GM19455 (cell line): ENCODE measurements around the gene PAFAH1B1.
"Not testable (repeated sequence)": the region's sequence is repeated elsewhere in the genome, so short reads cannot be mapped to it uniquely, and the experiment has no call there.

Experiments used
- ATAC-seq: cut with Tn5 transposase; IDR thresholded peaks from one replicate; pipeline ENCODE4 v1.9.1; 2021; ENCODE audit not compliant: unreplicated experiment

PAFAH1B1 gene

GRCh38 chr17:2688351-2689342 is 95.2 kb downstream of the PAFAH1B1 start:
- no peak for ATAC-seq

GRCh38 chr17:2689411-2690164 is 96.1 kb downstream of the PAFAH1B1 start:
- no peak for ATAC-seq

DNA sequence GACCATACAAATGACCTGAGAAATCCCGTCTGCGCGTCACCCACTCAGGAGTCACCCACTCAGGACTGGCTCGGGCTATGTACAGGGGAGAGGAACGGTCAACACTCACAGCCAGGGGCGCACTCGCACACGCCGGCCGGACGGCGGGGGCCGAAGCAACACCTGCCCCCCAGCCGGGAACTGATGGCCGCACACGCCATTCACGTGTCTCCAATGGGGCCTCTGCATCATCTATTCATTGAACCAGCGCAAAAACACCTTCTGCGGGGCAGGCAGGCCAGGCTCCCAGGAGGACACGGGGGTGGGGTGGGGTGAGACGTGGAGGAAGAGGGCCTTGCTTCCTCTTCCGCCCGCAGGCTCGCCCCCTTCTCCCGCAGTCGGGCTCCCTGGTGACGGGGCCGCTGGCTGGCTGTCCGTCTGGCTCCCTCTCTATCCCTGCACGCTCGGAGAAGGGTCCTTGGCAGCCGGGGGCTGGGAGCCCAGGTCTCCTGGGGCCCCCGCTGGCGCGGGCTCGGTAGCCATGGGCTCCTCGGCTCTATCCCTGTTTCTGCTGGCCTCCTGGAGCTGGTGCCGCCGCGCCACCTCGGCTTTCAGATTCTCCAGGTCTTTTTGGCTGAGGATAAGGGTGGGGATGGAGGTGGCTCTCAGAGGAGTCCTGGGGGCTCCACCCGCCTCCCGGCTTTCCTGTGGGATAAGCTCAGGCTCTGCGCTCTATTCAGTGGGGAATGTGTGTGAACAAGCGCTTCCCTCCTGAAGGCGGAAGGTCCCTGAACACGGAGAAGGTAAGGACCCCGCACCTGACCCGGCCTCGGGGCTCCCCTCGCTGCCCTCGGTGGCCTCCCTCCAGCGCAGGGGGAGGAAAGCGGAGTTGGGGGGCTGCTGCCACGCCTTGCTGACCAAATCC is 97.0 kb downstream of the PAFAH1B1 start:
- no peak for ATAC-seq

- ATAC-seq = no peak
Measured at GRCh38 chr17:2691069-2691871, 97.8 kb downstream of the PAFAH1B1 start.

GRCh38 chr17:2691965-2692780 is 98.7 kb downstream of the PAFAH1B1 start:
- ATAC-seq = no peak

- no peak for ATAC-seq
Measured at GRCh38 chr17:2692781-2693135, 99.3 kb downstream of the PAFAH1B1 start.

GRCh38 chr17:2693561-2694380 is 100.3 kb downstream of the PAFAH1B1 start:
- no peak for ATAC-seq

GRCh38 chr17:2694381-2695242 is 101.2 kb downstream of the PAFAH1B1 start:
- ATAC-seq = no peak

DNA sequence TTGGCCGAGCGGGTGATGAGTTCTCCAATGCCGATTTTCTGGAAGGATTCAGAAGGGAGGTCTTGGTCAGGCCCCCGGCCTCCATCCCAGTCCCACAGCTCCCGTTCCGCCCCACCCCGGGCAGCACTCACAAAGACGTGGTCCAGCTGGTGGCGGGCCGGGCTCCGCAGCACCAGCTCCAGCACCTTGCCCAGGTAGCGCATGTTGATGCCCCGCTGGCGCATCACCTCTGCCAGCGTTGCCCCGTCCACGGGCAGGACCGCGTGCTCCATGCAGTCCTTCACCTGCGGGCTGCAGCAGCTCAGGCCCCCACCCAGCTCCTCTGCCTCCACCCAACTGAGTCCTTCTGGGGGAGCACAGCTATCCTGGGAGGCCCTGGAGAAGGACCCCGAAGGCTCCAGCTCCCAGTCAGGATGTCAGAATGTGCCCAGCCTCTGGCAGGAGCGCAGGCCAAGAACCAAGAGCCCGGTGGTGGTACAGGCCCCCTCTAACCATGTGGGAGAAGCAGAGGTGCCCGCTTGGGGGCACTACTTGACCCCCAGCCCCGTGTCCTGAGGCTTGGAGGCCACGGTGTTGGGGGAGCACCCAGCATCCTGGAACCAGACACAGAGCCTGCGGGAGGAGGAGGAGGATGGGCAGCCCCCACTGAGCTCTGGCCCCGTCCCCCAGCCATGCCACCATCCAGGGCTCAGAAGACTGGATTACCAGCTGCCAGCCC is 101.9 kb downstream of the PAFAH1B1 start:
- ATAC-seq = no peak

DNA sequence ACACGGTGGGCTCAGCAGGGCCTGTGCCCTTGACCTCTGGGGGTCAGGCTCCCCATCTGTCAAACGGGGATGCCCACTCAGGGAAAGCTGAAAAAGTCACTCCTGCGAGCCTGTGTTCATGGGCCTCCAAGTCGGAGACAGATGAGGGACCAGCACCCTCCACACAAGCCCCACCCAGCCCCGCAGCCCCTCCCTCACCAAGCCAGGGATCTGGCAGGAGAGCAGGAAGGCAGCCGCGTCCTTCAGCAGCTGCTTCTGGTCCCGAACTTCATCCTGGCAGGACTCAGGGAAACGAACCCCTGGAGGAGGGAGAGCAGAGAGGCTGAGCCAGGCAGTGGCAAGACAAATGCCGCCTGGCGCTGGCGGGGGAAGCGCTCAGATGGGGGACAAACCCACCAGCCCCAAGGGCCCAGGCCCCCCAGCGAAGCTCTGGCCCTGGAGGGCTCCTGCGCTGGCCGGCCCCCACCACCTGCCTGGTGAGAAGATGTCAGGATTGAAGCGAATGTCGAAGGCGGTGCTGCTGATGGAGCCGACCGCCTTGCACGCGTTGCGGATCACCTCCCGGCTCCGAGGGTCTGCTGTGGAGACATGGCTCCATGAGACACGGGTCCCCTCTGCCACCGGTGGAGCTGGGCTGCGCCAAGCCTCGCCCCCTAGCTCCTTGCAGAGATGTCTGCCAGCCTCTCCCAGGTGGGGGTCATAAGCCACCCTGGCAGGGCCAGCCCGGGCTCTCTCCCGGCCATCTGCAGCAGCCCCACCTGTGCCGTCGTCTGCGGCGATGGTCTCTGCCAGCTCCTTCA is 102.7 kb downstream of the PAFAH1B1 start:
- no peak for ATAC-seq

- ATAC-seq = no peak
Measured at GRCh38 chr17:2697611-2698162, 104.2 kb downstream of the PAFAH1B1 start.

DNA sequence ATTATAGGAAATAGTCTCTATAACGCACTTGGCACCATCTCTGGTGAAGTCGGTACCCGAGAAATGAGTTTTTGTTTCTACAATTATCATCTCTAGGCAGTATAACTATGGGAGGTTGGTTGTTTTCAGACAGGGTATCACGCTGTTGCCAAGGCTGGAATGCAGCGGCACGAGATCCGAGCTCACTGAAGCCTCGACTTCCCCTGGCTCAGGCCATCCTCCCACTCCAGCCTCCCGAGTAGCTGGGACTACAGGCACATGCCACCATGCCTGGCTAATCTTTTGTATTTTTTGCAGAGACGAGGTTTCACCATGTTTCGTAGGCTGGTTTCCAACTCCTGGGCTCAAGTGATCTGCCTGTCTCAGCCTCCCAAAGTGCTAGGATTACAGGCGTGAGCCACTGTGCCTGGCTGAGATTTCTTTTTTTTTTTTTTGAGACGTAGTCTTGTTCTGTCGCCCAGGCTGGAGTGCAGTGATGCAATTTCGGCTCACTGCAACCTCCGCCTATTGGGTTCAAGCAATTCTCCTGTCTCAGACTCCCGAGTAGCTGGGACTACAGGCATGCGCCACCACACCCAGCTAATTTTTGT is 105.9 kb downstream of the PAFAH1B1 start:
- ATAC-seq = not testable (repeated sequence)

DNA sequence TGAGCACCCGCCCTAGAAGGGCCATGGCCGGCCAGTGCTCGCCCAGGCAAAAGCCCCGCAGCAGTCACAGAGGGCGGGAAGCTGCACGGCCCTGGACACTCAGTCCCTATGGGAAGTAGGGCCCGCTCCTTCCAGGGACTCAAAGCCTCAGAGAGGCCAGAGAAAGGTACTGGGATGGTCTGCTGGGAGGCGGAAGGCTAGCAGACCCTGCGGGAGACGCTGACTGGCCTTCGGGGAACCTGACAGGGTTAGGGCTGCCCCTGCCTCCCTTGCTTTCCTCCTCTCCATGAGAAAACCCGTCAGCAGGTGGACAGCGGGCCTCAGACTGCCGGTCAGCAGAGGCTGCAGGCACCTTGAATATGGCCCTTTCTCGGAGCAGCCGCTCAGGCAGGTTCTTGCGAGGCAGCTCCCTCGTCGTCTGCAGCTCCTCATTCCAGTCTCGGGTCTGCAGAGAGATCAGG is 106.6 kb downstream of the PAFAH1B1 start:
- ATAC-seq = no peak

- no peak for ATAC-seq
Measured at GRCh38 chr17:2700491-2701141, 107.2 kb downstream of the PAFAH1B1 start.
